Prostate gland (tissue), 2 donors: ENCODE measurements around the gene ABCC5.

ENCODE experiments used
- POLR2A ChIP-seq: fragments of 450-650 bp; IDR thresholded peaks from one replicate; pipeline ENCODE4 v1.6.1; 2016; ENCODE audit warnings: antibody characterized with exemption, mild to moderate bottlenecking
- POLR2AphosphoS5 ChIP-seq: sonication (generic); formaldehyde crosslinking; IDR thresholded peaks from one replicate; pipeline ENCODE4 v1.6.1; 2017; ENCODE audit warnings: antibody characterized with exemption
- TF ChIP-seq, protein P1 (sequence below), 4 experiments: fragments of 200-600 bp in 2 of 4; fragments of 450-650 bp in 2 of 4; sonication (generic) in 2 of 4; IDR thresholded peaks; 1 replicate in 3 of 4; 2 replicates in 1 of 4; pipeline ENCODE4 v1.5.1; 2016 to 2019; ENCODE audit warnings: antibody characterized with exemption in 4 of 4, mild to moderate bottlenecking in 2 of 4, moderate library complexity in 2 of 4

DNA sequence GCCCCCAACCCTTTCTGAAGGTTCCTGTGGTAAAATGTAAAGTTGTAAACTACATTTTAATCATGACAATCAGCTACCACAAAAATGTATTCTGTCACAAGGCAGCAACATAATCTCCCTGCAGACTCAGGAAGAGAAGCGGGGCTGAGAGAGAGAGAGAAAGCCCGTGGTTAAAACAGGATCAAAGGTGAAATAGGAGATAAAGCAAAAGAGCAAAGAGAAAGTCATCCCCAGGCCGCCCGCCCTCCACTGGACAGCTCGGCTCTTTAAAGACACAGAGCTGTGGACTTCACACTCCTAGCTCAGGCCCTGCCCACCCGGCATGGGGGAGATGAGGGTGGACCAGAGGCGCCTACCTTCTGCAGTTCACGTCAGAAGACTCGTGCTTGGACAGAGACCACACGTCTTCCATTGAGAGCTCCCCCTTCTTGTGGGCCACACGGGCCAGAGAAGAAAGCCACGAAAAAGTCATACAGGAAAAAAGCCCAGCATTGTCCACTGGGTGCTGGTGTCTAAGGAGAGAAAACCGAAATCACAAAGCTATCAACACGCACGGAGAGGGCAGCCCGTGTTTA is 29.4 kb downstream of the ABCC5 start:
- no peak for TF ChIP-seq POLR2AphosphoS5
- TF ChIP-seq, protein P1, sequence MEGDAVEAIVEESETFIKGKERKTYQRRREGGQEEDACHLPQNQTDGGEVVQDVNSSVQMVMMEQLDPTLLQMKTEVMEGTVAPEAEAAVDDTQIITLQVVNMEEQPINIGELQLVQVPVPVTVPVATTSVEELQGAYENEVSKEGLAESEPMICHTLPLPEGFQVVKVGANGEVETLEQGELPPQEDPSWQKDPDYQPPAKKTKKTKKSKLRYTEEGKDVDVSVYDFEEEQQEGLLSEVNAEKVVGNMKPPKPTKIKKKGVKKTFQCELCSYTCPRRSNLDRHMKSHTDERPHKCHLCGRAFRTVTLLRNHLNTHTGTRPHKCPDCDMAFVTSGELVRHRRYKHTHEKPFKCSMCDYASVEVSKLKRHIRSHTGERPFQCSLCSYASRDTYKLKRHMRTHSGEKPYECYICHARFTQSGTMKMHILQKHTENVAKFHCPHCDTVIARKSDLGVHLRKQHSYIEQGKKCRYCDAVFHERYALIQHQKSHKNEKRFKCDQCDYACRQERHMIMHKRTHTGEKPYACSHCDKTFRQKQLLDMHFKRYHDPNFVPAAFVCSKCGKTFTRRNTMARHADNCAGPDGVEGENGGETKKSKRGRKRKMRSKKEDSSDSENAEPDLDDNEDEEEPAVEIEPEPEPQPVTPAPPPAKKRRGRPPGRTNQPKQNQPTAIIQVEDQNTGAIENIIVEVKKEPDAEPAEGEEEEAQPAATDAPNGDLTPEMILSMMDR (IDR thresholded peaks at IDR 0.05), result no peak
- no peak for TF ChIP-seq POLR2A
